ENCODE data around the gene CDC42BPG.

The CDC42BPG gene, protein sequence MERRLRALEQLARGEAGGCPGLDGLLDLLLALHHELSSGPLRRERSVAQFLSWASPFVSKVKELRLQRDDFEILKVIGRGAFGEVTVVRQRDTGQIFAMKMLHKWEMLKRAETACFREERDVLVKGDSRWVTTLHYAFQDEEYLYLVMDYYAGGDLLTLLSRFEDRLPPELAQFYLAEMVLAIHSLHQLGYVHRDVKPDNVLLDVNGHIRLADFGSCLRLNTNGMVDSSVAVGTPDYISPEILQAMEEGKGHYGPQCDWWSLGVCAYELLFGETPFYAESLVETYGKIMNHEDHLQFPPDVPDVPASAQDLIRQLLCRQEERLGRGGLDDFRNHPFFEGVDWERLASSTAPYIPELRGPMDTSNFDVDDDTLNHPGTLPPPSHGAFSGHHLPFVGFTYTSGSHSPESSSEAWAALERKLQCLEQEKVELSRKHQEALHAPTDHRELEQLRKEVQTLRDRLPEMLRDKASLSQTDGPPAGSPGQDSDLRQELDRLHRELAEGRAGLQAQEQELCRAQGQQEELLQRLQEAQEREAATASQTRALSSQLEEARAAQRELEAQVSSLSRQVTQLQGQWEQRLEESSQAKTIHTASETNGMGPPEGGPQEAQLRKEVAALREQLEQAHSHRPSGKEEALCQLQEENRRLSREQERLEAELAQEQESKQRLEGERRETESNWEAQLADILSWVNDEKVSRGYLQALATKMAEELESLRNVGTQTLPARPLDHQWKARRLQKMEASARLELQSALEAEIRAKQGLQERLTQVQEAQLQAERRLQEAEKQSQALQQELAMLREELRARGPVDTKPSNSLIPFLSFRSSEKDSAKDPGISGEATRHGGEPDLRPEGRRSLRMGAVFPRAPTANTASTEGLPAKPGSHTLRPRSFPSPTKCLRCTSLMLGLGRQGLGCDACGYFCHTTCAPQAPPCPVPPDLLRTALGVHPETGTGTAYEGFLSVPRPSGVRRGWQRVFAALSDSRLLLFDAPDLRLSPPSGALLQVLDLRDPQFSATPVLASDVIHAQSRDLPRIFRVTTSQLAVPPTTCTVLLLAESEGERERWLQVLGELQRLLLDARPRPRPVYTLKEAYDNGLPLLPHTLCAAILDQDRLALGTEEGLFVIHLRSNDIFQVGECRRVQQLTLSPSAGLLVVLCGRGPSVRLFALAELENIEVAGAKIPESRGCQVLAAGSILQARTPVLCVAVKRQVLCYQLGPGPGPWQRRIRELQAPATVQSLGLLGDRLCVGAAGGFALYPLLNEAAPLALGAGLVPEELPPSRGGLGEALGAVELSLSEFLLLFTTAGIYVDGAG (N-terminal part only)

DNA sequence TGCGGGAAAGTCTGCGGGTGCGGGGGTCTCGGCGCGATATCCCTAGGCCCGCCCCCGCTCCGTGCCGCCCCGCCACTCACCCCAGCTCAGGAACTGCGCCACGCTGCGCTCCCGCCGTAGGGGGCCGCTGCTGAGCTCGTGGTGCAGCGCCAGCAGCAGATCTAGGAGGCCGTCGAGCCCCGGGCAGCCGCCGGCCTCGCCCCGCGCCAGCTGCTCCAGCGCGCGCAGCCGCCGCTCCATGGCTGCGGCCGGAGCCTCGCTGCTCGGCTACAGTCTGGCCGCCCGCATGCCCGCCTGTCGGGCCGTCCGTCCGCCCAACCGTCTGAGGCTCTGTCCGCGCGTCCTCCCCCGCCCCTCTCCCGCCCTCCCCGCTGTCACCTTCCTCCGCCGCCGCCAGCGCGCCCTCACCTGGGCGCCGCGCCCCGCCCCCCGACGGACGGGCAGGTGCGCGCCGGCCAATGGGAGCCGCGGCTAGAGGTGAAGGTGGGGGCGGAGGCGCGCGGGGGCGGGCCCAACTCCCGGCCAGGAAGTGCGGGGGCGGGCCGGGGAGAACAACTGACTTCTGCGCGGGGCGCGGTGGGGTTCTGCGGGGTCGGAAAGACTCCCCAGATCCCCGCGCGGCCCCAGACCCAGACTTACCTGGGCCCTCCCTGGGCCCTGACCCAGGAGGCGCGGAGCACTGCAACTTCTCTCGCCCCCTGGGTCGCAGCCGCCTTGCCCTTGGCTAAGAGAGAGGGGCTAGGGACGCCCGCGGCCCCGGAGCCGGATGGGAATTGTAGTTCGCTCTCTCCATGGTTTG lies at the start of gene CDC42BPG:
Gene CDC42BPG, minus strand, starts transcription at position 324 of the 799 bp plus-strand sequence. Its CDS starts 84 bp downstream, at position 240.
- DNase-seq: peak in 2 of 58 donors; percentile 10 to 14

DNA sequence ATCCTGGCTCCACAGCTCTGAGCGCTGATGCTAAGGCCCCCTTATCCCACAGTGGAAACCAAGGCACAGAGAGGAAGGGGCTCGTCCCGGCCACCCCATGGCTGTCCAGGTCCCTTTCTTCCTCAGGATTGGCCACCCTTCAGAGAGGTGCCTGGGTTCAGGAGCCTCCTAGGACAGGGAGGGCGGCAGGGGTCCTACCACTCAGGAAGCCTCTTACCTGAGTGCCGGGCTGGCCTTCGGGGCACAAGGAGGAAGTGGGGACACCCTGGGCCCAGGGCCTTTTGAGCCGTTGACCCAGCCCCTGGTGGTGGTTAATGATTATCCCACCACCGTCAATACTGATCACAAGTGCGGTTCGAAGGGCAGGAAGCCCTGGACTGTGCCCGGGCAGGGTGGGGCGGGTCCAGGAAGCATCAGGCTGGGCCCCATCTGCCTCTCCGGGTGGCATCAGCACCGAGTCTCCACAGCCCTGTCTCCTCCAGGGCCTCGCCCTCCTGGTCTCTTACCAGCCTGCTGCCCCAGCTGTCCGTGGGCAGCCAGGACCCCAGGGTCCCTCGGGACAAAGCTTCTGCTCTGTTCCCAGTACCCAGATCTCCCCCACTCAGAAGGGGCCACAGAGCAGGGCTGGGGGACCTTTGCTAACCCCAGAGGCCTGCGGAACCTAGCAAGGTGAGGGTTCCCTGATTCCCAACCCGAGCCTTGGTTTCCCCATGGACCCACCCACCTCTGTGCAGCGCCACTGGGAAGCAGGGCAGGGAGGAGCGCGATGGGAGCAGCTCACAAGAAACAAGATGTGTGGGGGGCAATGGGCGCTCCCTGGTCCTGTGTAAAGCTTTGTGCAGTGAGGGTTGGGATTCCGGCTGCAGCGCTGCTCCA lies 49.0 kb upstream of the CDC42BPG start:
- DNase-seq: no peak

DNA sequence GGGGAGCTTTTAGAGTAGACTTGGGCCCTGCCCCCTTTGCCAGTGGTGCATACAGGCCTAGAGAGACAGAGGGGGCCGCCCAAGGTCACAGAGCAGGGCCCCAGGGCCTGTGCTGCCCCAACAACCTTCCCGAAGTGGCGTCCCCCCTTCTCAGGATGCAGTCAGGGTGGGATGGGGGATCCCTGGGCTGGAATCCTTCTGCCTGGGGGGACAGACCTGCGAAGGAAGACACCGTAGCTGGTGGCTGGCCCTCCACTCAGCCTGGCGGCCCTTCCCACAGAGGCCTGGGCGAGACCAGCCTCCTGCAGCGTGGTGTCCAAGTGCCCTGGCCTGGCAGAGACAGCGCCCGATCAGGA lies 48.4 kb upstream of the CDC42BPG start:
- DNase-seq: no peak

DNA sequence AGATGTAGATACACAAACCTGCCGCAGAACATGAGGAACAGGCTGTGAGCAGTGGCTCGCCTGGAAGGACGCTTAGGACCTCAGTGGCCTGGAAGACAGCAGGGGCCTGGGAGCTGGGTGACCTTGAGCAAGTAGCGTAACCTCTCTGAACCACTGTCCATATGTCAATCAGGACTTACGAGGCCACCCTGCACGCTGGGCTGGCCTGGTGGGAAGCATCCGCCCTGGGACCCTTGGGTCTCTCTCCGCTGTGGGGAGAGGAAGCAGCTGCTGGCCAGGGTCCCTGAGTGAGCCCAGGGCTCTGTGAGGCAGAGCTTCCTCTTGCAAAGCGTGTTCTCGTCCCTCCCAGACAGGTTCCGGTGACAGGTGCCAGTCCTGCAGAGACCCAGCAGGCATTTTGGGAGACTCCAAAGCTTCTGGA lies 48.0 kb upstream of the CDC42BPG start:
- no peak for DNase-seq

DNA sequence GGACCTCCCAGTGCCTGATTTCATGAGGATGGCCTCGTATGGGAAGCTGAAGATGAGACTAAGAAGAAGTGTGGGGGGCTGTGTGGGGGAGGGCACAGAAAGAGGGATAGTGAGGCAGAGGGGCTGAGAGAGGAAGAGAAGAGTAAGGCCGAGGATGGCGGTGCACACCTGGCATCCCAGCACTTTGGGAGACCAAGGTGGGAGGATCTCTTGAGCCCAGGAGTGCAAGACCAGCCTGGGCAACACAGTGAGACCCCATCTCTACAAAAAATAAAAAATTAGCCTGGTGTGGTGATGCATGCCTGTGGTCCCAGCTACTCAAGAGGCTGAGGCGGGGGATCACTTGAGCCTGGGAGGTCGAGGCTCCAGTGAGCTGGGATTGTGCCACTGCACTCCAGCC lies 47.4 kb upstream of the CDC42BPG start:
- no peak for DNase-seq

DNA sequence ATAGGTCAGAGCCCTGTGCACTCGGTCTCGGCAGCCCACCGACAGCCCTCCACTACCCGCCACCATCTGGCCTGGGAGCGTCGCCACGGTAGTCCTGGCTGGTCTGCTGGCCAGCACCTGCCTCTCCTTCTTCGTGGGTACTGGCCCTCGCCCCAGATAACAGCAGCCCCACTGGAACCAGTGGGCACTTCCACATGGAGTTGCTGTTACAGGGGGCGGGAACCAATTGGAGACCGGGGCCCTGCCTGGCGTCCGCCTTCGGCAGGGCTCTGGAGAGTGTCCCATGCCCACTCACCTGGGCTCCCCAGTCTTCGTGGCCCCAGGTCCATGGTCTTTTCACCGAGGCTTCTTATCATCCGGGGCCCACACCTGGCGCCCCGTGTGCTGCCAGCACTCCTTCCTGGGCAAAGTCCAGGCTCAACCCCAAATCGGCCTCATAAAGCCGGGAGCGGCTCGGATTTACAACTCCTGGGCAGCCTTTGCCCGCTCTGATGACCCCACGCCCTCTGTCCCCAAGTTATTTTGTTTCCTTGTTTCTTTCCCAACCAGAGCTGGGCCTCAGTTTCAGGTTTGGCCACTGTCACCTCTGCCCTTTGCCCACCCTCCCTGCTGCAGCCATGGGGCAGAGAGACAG lies 46.9 kb upstream of the CDC42BPG start:
- DNase-seq: no peak

DNA sequence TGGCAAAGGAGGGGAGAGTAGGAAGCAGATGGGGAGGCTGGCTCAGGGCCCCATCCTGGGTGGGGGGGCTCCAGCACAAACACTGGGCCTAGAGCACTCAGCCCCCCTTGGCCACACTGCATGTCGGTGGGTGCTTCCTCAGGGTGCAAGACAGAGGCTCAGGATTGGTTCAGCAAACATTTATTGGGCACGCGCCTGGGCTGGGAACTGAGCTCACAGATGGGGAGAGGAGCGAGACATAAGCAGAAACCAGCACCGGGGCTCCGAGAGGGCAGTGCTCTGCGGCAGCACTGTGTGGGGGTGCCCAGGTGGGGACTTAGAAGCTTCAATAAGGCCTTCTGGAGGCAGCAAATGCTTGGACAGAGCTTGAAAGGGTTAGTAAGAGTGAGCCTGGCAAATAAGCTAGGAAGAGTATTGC lies 46.1 kb upstream of the CDC42BPG start:
- DNase-seq: no peak

DNA sequence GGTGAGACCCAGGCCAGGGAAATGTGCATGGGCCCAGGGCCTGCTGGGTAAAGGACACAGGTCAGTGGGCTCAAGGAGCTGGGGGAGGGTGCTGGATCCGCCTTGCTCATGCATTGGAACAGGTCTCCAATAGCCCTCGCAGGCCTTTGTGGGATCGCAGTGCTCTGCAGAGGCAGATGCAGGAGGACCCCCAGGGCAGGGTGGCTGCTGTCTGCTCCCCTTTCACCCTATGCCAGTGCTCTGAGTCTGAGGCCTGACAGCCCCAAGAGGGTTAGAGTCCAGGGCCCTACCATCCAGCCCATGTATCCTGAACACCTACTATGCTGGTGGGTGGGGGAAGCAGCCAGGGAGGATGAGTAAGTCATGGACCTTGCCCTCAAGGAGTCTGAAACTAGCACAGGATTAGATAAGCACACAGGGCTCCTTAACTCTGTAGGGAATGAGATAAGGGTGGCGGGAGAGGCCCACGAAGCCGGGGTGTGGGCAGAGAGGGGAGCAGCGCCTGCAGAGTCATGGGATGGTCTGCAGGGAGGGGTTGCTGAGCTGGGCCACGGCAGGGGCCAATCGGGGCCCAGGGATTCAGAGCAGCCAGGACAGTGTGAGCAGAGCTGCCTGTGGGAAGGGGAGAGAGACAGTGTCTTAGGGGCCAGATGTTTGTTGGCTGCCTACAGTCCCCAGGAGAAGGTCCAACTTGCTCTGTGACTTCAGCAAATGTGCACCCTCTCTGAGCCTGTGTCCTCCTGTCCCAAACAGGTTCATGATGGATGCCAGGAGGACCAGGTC lies 44.5 kb upstream of the CDC42BPG start:
- DNase-seq: no peak

DNA sequence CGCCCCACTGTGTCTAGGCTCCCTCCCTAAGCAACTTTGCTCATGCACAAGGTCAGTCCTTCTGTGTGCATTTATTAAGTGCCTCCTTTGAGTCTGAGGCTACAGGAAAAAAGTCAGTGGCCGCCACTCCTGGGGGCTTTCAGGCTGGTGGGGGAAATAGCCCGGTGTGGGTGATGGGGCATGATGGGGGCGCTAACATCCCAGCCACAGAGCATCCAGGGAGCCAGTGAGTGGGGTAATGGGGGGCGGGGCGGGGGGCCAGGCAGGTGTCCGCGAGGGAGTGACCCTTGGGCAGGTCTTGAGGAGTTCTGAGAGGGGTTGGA lies 43.9 kb upstream of the CDC42BPG start:
- no peak for DNase-seq

DNA sequence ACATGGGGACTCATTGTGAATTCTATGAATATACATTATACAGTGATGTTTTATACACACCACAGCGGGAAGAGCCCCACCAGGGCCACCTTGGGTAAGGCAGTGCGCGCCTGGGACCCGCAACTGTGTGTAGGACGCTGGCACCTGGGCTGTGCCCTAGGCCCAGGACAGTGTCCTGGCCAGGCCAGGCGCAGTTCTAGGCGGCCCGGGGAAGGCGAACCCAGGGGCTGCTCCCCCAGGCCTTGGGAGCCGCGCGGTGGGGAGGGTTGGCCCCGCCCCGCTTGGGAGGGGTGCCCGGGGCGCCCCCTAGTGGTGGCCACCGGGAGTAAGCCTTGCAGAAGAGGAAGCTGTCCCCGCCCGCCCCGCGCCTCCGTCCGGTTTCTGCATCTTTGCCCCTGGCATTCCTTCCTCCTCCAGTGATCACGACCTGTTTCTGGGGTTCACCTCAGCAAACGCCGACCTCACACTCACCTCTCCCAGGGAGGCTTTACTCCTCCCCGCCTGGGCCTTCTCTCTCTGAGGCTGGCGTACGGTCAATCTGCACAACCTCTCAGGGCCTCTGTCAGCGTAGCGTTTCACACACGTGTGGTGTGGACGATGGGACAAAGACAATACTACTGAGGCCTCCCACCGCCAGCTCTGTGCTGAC lies 43.4 kb upstream of the CDC42BPG start:
- DNase-seq: peak in 50 of 58 donors; percentile 16 to 83 (median 52)

DNA sequence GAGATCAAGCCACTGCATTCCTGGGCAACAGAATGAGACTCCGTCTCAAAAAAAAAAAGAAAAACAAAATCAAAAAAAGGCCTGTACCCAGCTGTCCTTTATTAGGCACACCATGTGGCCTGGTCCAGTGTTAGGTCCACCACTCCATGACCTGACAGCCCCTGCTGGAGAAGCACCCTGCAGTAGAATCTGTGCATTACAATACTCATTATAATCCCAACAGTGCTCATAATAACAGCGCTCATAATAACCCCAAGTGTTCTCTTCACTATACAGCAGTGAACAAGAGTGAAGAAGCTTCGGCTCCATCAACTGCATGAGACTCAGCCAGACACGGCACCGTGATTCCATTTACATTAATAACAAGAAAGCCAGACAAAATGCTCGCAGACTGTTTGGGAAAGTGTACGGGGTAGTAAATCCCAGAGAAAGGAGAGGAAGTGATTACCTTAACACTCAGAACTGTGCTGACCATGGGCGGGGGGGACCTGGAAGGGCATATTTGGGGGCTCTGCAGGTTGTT lies 42.8 kb upstream of the CDC42BPG start:
- DNase-seq: no peak

DNA sequence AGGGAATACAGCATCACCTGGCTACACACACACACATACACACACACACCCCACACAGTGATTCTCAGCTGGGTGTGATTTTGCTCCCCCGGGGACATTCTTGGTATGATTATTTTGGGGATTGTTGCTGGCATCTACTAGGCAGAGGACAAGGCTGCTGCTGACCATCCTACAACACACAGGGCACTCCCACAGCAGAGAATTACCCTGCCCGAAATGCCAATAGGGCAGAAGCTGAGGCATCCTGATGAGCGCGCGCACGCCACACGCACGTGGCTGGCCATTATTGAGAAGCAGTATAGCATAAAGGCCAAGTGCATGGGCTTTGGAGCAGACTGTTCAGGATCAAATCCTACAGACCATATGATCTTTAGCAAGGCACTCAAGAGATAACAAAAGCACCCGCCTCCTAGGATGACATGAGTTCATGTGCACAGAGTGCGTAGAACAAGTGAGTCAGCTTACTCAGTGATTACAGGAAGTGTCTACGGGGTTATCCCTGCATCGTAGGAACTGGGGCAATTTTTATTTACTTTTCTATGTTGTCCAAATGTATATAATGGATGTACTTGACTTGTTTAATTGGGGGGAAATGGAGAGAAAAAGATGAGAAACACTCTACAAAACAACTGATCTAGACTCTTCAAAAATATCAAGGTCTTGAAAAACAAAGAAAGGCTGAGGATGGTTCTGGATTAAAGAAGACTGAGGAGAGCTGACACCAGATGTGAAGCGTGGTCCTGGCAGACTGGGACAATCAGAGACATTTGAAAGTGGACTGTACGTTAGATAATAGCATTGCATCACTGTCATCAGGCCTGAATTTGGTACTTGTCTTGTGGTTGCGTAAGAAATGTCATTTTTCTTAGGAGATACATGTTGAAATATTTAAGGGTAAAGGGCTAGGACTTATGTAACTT lies 41.2 kb upstream of the CDC42BPG start:
- DNase-seq: no peak

DNA sequence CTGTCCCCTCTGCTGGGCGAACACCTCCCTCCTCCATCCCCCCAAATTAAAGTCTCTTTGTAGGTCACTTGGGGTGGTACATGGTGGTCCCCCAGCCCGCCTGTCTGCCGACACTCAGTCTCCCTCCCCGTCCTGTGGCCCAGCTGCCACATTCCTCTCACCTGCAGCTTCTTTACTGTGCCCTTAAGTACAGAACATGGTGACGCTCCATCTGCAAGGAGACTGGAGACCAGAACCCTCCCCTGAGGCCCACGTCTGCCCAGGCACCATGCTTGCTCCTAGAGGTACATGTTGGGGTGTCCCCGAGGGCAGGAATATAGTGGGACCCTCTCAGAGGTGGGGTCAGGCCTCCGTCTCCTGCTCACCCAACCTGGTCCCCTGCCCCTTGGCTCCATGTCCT lies 39.6 kb upstream of the CDC42BPG start:
- no peak for DNase-seq

DNA sequence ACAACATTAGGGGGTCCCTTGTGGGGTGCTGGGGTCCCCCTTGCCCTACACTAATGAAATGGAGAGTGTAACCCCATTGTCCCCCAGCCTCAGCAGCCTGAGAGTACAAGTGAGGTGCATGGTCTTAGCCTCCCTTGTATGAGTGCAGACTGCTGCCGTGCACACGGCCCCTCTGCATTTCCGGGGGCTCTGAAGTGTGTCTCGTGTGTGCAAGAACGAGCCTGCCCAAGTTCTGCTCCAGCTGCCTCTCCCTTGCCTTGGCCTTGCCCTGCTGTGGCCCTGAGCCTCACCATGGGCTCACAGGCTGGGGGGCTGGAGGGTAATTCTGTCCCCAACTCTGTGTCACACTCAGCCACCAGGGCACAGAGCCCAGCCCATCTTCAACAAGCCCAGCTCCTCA lies 39.1 kb upstream of the CDC42BPG start:
- no peak for DNase-seq

DNA sequence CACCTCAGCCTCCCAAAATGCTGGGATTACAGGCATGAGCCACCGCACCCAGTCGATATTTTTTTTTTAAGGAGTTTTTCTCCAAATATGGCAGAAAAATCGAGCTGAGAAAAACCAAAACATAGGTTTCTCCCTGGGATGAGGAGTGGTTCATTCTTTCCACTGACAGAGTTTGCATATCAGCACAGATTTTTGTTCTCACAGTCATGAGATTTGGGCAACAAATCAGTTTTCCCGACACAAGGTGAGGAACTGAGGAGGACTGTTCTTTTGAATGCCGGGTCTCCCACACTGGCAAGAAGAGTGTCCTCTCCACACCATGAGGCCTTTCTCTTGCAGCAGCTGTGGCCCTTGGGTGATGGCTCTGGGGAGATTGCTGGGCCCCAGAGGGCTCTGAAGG lies 37.8 kb upstream of the CDC42BPG start:
- no peak for DNase-seq

DNA sequence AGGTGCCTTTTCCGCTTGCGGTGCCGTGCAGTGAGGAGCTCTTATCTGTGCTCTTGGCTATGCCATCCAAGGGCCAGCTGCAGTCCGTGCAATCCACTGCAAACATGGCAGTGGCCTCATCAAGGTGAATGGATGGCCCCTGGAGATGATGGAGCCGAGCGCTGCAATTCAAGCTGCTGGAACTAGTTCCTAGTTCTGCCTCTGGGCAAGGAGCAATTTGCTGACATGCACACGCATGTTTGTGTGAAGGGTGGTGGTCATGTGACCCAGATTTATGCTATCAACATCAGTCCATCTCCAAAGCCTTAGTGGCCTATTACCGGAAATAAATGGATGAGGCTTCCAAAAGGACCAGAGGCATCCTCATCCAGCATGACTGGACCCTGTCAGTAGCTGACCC lies 37.0 kb upstream of the CDC42BPG start:
- no peak for DNase-seq
